GM20431 (cell line): Measurements from ENCODE around the gene RRN3.
"Not testable (repeated sequence)": the region's sequence is repeated elsewhere in the genome, so short reads cannot be mapped to it uniquely, and the experiment has no call there.

Experiments
- in situ Hi-C: fragments of 300-500 bp; cut with MseI, MboI; formaldehyde crosslinking; loops from one replicate; pipeline ENCODE4 v1.15.0; 2020; ENCODE audit warnings: low sequenced_read_pairs; ENCODE audit not compliant: unreplicated experiment

RRN3 gene

GRCh38 chr16:15099366-15099909 lies 5.4 kb upstream of the RRN3 start:
- in situ Hi-C loops: not testable (repeated sequence)

DNA sequence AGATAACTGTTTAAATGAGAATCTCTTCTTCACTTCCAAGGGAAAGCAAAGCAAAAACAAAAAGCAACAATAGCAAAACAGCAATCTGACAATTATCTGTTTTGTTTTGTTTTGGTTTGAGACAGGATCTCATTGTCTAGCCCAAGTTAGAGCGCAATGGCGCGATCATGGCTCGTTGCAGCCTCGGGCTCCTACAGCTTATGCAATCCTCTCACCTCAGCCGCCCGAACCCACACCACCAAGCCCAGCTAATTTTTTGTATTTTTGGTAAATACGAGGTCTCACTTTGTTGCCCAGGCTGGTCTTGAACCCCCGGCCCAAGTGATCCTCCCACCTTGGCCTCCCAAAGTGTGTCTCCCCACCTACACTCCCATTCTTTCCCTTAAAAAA lies 2.5 kb upstream of the RRN3 start:
- in situ Hi-C loops: not testable (repeated sequence)

DNA sequence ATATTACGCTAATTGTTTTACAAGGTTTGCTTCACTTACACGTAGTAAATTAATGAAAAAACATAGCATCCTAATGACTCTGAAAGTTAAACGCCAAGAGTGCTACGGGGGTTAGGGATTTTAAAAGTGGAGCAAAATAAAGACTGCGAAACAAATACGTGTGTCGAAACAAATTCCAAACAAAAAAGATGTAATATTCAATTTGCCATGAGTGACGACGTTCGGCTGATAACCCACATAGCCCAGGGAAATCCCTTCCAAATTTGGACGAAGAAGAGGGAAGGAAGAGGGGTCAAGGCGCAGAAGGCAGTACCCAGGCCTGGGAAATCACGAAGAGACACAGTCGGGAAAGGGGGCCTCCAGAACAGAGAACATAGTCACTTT lies 509 bp downstream of the RRN3 start:
- in situ Hi-C loops: not testable (repeated sequence)

- in situ Hi-C loops: not testable (repeated sequence)
These were observed 3.3 kb downstream of the RRN3 start for GRCh38 chr16:15090663-15091269.

- in situ Hi-C loops: not testable (repeated sequence)
These were observed 11.3 kb downstream of the RRN3 start for GRCh38 chr16:15082788-15083187.

GRCh38 chr16:15080883-15081282 lies 13.2 kb downstream of the RRN3 start:
- in situ Hi-C loops: not testable (repeated sequence)

DNA sequence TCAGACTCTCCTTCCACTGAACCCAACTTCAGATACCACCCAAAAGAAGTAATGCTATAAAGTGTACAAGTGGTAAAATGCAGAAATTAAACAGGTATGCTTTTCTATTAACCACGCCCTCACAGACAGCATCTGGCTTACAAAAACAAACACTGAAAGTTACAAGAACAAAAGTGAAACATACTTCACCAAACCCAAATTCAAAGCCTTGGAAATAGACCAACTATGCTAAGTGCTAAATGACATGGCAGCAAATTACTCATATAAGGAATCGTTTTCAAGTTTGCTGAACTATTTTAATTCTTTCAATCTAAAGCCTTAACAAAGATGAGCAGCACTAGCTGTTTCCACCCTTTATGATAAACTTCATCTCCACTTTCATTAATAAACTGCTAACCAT lies 17.9 kb downstream of the RRN3 start:
- in situ Hi-C loops: not testable (repeated sequence)

- in situ Hi-C loops: loop anchor here (25.0 kb wide), 1 partner anchor 111 kb away; no protein-coding TSS in a partner anchor
These were observed 21.0 kb downstream of the RRN3 start for GRCh38 chr16:15073101-15073500.

DNA sequence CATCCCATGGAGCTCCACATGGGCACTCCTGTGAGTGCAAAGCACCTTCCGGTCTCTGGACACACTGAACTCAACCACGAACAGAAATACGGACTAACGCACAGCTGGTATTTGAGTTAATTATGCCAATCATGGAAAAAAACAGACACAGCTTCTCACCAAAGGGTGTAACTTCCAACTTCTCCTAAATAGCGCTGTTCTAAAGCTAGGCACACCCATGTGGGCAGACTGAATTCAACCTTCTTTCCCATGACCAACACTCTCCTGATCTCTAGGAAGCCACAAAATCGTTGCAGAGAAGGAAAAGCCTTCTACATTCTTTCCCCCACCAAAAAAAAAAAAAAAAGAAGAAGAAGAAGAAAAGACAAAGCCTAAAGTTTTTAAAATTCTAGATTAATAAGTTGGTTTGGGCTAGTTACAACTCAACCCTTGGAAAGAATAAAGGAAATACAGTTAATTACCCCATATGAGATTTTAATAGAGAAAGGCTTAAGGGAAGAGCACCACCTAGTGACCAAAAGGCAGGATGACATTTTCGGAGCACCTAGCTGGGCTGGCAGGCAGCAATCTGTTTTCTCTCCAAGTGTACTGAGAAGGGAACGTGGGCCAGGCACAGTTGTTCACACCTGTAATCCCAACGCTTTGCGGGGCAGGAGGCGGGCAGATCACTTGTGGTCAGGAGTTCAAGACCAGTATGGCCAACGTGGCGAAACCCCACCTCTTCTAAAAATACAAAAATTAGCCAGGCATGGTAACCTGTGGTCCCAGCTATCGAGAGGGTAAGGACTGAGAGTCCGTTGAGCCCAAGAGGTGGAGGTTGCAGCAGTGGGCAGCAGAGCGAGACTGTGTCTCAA lies 21.9 kb downstream of the RRN3 start:
- in situ Hi-C loops: loop anchor here (25.0 kb wide), 1 partner anchor 110 kb away; no protein-coding TSS in a partner anchor

DNA sequence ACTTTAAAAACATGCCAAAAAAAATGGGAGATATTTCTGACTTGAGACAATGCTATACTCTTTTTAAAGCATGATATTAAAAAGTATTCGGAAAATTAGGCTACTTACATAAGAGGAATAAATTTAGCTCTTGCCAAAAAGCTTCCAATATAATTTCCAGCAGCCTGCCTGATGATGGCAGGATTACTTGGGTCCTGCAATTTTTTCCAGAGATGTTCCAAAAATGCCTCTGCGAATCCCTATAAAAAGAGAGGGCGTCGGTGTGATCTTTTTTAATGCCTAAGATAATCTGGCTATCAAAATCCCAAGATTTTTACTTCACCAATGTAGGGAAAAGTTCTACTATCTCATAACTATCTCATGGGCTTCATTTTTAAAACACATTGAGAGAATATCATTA lies 23.1 kb downstream of the RRN3 start:
- in situ Hi-C loops: loop anchor here (25.0 kb wide), 1 partner anchor 109 kb away; no protein-coding TSS in a partner anchor

- in situ Hi-C loops: loop anchor here (25.0 kb wide), 1 partner anchor 104 kb away; no protein-coding TSS in a partner anchor
These were observed 27.4 kb downstream of the RRN3 start for GRCh38 chr16:15066690-15067089.

DNA sequence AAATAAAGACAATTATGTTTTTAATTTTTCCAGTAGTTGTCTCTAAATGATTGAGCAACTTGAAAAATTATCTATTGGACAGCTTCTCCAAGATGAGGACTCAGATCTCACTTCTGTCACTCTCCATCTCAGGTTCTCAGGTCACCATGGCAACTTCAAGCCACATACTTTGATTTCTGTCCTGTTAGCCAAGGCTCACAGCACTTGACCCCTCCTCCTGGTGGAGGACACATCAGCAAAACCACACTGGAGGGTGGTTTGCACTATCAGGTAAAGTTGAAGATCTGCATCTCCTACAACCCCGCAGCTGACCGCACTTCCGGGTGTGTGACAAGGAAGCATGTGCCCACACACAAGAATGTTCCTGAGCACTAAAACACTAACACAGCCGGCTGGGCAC lies 28.1 kb downstream of the RRN3 start:
- in situ Hi-C loops: loop anchor here (25.0 kb wide), 1 partner anchor 104 kb away; no protein-coding TSS in a partner anchor

GRCh38 chr16:15062085-15062810 lies 31.8 kb downstream of the RRN3 start:
- in situ Hi-C loops: loop anchor here (25.0 kb wide), 1 partner anchor 100 kb away; no protein-coding TSS in a partner anchor

DNA sequence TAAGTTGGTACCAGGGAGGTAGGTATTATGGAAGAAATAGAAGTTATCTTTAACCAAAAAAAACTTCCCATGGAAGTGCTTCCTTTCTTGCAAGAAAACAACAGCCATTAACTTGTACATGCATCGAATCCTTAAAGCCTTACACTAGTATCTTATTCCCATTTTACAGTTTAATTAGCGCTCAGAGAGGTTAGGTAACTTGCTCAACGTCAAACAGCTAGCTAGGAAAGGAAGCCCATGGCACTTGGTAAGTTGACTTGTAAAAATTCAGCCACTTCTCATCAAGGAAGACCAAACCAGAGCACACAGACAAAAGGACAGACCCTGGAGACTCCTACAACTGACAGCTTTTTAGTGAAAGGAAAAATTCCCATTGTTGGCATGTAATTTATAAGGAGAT lies 34.7 kb downstream of the RRN3 start:
- in situ Hi-C loops: loop anchor here (25.0 kb wide), 1 partner anchor 97 kb away; no protein-coding TSS in a partner anchor

- in situ Hi-C loops: loop anchor here (25.0 kb wide), 1 partner anchor 96 kb away; no protein-coding TSS in a partner anchor
These were observed 36.2 kb downstream of the RRN3 start for GRCh38 chr16:15057681-15058417.

GRCh38 chr16:15055141-15056053 lies 38.7 kb downstream of the RRN3 start:
- in situ Hi-C loops: loop anchor here (25.0 kb wide), 1 partner anchor 93 kb away; no protein-coding TSS in a partner anchor

DNA sequence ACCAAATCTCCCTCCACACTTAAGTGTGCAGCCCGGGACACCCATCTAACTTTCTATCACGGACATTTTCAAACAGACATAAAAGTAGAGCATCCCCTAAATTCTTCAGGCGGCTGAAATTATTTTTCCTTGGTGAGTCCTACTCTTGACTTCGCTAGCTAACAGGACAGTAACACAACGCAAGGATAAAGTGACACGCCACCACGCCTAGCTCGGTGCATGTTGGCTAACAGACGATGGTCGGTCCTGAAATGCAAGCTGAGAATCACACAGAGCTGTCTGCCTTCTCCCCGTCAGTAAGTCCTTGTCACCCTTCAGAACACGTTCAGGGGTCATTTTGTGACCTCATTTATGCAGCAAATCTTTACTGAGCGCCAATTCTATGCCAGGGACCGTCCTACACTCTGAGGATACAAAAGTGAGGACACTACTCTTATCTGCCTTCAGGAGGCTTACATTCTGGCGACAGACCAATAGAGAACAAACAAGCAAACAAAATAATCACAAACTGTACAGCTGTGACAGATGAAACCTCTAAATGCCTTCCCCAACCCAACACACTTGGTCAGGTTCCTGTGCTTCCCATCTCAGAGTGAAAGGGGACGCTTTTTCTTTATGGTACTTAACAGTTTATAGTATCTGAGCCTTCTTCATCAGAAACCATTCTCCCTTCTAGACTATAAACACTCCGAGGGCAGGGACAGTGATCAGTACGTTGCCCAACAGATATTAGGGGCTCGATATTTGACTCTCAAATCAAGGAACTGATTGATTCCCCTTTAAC lies 39.5 kb downstream of the RRN3 start:
- in situ Hi-C loops: loop anchor here (25.0 kb wide), 1 partner anchor 92 kb away; no protein-coding TSS in a partner anchor
